Adrenal gland (tissue), 5 donors: ENCODE measurements around the gene KAZN.

Source experiments
- POLR2A ChIP-seq, 2 donors: fragments of 450-650 bp; IDR thresholded peaks; one replicate each; pipeline ENCODE4 v1.6.1; 2017; ENCODE audit warnings: antibody characterized with exemption in 2 of 2, mild to moderate bottlenecking in 2 of 2, moderate library complexity in 1 of 2
- TF ChIP-seq, protein P1 (sequence below), 6 experiments: fragments of 450-650 bp in 4 of 6; fragments of 200-600 bp in 2 of 6; sonication (generic) in 1 of 6; IDR thresholded peaks; 1 replicate in 5 of 6; 2 replicates in 1 of 6; pipeline versions ENCODE4 v1.5.1 to v1.8.0; 2016 to 2021; ENCODE audit warnings: antibody characterized with exemption in 6 of 6, mild to moderate bottlenecking in 2 of 6, moderate library complexity in 1 of 6
- donor health status: DM: no; HTN: no; CAD: no.

DNA sequence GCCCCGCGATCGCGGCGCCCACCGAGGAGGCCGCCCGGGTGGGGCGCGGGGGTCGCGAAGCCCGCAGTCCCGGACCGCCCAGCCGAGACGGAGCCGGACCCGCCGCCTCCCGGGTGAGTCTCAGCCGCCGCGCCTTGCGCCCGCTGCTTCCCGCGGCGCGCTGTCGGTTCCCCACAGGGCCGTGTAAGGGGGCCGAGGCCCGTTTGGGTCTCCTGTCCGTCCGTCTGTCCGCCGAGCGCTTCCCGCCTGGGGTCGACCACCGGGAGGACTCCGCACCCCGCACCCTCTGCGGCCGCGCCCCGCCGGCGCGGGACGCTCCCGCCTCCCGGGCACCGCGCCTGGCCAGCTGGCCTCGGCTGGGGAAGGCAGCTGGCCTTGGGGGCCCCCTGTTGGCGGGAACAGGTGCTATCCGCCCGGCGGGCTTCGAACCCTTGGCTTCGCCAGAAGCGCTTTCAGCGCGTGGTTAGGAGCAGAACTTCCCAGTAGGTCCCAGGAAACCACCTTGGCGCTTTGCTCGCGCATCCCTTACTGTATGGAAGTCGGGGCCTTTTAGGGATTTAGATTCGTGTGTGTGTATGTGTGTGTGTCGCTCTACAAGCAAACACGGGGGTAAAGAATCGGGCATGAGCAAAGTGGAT is 555.5 kb downstream of the KAZN start:
- TF ChIP-seq POLR2A (IDR thresholded peaks at IDR 0.05): no peak
- TF ChIP-seq, protein P1, sequence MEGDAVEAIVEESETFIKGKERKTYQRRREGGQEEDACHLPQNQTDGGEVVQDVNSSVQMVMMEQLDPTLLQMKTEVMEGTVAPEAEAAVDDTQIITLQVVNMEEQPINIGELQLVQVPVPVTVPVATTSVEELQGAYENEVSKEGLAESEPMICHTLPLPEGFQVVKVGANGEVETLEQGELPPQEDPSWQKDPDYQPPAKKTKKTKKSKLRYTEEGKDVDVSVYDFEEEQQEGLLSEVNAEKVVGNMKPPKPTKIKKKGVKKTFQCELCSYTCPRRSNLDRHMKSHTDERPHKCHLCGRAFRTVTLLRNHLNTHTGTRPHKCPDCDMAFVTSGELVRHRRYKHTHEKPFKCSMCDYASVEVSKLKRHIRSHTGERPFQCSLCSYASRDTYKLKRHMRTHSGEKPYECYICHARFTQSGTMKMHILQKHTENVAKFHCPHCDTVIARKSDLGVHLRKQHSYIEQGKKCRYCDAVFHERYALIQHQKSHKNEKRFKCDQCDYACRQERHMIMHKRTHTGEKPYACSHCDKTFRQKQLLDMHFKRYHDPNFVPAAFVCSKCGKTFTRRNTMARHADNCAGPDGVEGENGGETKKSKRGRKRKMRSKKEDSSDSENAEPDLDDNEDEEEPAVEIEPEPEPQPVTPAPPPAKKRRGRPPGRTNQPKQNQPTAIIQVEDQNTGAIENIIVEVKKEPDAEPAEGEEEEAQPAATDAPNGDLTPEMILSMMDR (IDR thresholded peaks at IDR 0.05): peak; percentile 12 to 70 (median 63)
